Suppressor macrophage (primary cell): ENCODE results near the gene TCN1.
"Not testable (repeated sequence)": the region's sequence is repeated elsewhere in the genome, so short reads cannot be mapped to it uniquely, and the experiment has no call there.

Experiments
- DNase-seq, 4 experiments: peaks; one replicate each; pipeline ENCODE4 v3.0.0-alpha.2; 2020 to 2022

The TCN1 gene

GRCh38 chr11:59857439-59858434 is 8.6 kb downstream of the TCN1 start:
- peak in 1 of 4 experiments; percentile 8 for DNase-seq

GRCh38 chr11:59854871-59855270 is 11.4 kb downstream of the TCN1 start:
- DNase-seq = peak; percentile 15 to 54 (median 48)

GRCh38 chr11:59851416-59851815 is 14.9 kb downstream of the TCN1 start:
- DNase-seq = not testable (repeated sequence)

- not testable (repeated sequence) for DNase-seq
These were observed 16.7 kb downstream of the TCN1 start for GRCh38 chr11:59849551-59849950.

GRCh38 chr11:59849129-59849528 is 17.2 kb downstream of the TCN1 start:
- peak; percentile 38 to 63 (median 48) for DNase-seq

- DNase-seq = not testable (repeated sequence)
These were observed 17.8 kb downstream of the TCN1 start for GRCh38 chr11:59848439-59848838.

- DNase-seq = peak in 1 of 4 experiments; percentile 15
These were observed 18.7 kb downstream of the TCN1 start for GRCh38 chr11:59847626-59848025.

- DNase-seq = no peak
These were observed 19.7 kb downstream of the TCN1 start for GRCh38 chr11:59846556-59846955.

GRCh38 chr11:59845399-59845798 is 20.9 kb downstream of the TCN1 start, which contains the start of gene CBLIF:
Gene CBLIF, minus strand, starts transcription at chr11:59845499. Its CDS starts 46 bp downstream, at chr11:59845453.
- DNase-seq = no peak

GRCh38 chr11:59842316-59842715 is 24.0 kb downstream of the TCN1 start:
- no peak for DNase-seq

GRCh38 chr11:59841514-59841913 is 24.8 kb downstream of the TCN1 start:
- no peak for DNase-seq

GRCh38 chr11:59839615-59840014 is 26.7 kb downstream of the TCN1 start:
- DNase-seq = no peak

- peak in 2 of 4 experiments; percentile 18 to 26 for DNase-seq
These were observed 32.7 kb downstream of the TCN1 start for GRCh38 chr11:59833602-59834001.

GRCh38 chr11:59829358-59829757 is 36.9 kb downstream of the TCN1 start:
- DNase-seq = no peak

- peak; percentile 68 to 85 (median 77) for DNase-seq
These were observed 43.2 kb downstream of the TCN1 start for GRCh38 chr11:59822989-59823566.

- DNase-seq = no peak
These were observed 47.7 kb downstream of the TCN1 start for GRCh38 chr11:59818572-59818971.

- not testable (repeated sequence) for DNase-seq
These were observed 49.9 kb downstream of the TCN1 start for GRCh38 chr11:59816434-59816833.

- no peak for DNase-seq
These were observed 50.5 kb downstream of the TCN1 start for GRCh38 chr11:59815754-59816153.

- DNase-seq = peak in 1 of 4 experiments; percentile 15
These were observed 52.3 kb downstream of the TCN1 start for GRCh38 chr11:59814021-59814420.

GRCh38 chr11:59813364-59813763 is 52.9 kb downstream of the TCN1 start:
- no peak for DNase-seq

- no peak for DNase-seq
These were observed 54.1 kb downstream of the TCN1 start for GRCh38 chr11:59812220-59812619.

- DNase-seq = no peak
These were observed 55.4 kb downstream of the TCN1 start for GRCh38 chr11:59810911-59811259.

GRCh38 chr11:59810189-59810910 is 55.9 kb downstream of the TCN1 start, which contains the start of gene MRPL16:
Gene MRPL16, minus strand, starts transcription at chr11:59810778. Its CDS starts 120 bp downstream, at chr11:59810658.
- DNase-seq = peak; percentile 92 to 96 (median 94)
